ENCODE measurements around the gene THBD.

Gene THBD

DNA sequence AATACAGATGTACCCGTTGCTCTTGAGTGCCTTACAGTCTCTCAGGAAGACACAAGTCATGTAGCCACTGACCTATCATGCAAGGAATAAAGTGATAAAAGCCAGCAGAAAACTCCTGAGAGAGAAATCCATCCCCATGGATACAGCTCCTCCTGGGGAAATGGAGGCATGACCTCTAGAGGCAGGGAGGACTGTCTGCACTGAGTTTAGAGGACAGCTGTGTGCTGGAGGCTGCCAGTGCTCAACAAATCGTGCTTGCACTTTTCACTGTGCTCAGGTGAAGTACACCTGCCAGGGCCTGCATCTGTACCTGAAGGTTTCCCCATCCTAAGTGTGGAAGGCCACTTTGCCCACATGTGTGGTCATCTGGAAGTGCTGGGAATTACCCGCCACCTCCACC, 24.6 kb upstream of the THBD start:
- H3K27me3 Mint-ChIP-seq = no peaks in the 10 kb centered on the region
- H3K27ac Mint-ChIP-seq = no peak overlapping the region
- no peaks in the 10 kb centered on the region for H3K4me1 Mint-ChIP-seq (ENCODE audit: low read depth)
- H3K4me3 Mint-ChIP-seq = no peak overlapping the region
- no peaks in the 10 kb centered on the region for H3K9me3 Mint-ChIP-seq (ENCODE audit: low read depth)
- no peaks in the 10 kb centered on the region for H3K36me3 Mint-ChIP-seq

DNA sequence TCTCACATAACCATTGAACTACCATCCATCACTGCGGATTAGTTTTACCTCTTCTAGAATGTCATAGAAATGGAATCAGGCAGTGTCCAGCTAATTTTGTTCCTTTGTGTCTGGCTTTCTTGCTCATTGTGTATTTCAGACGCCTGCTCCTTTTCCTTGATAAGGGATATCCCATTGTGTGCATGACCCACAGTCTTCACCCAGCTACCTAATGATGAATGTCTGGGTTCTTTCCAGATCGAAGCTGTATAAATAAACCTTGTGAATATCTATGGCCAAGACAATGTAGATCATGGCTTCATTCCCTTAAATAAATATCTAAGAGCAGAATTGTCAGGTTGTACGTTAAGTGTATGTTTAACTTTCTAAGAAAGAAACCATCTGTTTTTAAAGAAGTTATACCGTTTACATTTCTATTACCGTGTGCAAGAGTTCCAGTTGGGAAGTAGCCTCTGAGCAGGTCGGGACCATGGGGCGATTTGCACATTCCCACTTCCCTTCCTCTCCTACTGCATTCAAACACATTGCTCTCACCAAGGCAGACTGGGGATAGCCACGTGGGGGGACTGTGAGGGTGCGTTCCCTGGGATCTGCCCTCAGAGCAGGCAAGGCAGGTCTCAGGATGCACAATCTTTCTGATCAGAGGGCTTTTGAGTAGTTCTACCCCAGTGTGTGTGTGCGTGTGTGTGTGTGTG, 23.6 kb upstream of the THBD start:
- no peaks in the 10 kb centered on the region for H3K36me3 Mint-ChIP-seq
- no peak overlapping the region for H3K27ac Mint-ChIP-seq
- no peaks in the 10 kb centered on the region for H3K4me1 Mint-ChIP-seq (ENCODE audit: low read depth)
- H3K9me3 Mint-ChIP-seq (ENCODE audit: low read depth) = no peaks in the 10 kb centered on the region
- H3K27me3 Mint-ChIP-seq = no peaks in the 10 kb centered on the region
- no peak overlapping the region for H3K4me3 Mint-ChIP-seq

GRCh38 chr20:23071996-23072395, 22.5 kb upstream of the THBD start:
- Mint-ChIP-seq H3K4me3 (no peak overlapping the region), H3K4me1 (ENCODE audit: low read depth) (no peaks in the 10 kb centered on the region), H3K27me3 (no peaks in the 10 kb centered on the region), H3K9me3 (ENCODE audit: low read depth) (no peaks in the 10 kb centered on the region), H3K27ac (no peak overlapping the region), H3K36me3 (no peaks in the 10 kb centered on the region)

DNA sequence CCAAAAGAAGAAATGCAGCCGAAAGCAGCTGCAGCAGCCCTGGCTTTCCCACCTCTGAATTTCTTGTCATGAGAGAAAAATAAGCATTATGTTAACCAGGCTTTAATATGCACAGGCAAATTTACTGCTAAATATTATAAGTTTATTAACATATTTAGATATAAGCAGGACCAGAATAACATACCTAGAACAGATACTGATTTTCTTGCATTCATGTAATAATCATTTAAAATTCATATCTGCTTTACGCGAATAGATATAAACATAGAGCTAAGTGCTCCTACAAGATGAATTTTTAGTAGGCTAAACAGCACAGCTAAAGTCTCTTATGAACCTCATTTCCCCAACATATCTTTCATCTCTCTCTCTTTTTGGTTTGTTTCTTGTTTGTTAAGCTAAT, 21.9 kb upstream of the THBD start:
- Mint-ChIP-seq H3K4me3 (no peak overlapping the region), H3K36me3 (no peaks in the 10 kb centered on the region), H3K4me1 (ENCODE audit: low read depth) (no peaks in the 10 kb centered on the region), H3K9me3 (ENCODE audit: low read depth) (no peaks in the 10 kb centered on the region), H3K27me3 (no peaks in the 10 kb centered on the region), H3K27ac (no peak overlapping the region)

- Mint-ChIP-seq H3K9me3 (ENCODE audit: low read depth) (no peaks in the 10 kb centered on the region), H3K27ac (no peak overlapping the region)
These were observed 19.6 kb upstream of the THBD start for GRCh38 chr20:23069108-23069507.

GRCh38 chr20:23068283-23068682, 18.8 kb upstream of the THBD start:
- Mint-ChIP-seq H3K27me3 (no peaks in the 10 kb centered on the region), H3K36me3 (no peaks in the 10 kb centered on the region), H3K27ac (no peak overlapping the region), H3K4me3 (no peak overlapping the region), H3K9me3 (ENCODE audit: low read depth) (no peaks in the 10 kb centered on the region), H3K4me1 (ENCODE audit: low read depth) (no peaks in the 10 kb centered on the region)

More at GRCh38 chr20:23069108-23069507, 19.6 kb upstream of the THBD start:
- H3K36me3 Mint-ChIP-seq = no peaks in the 10 kb centered on the region
- no peak overlapping the region for H3K4me3 Mint-ChIP-seq
- no peaks in the 10 kb centered on the region for H3K4me1 Mint-ChIP-seq (ENCODE audit: low read depth)
- H3K27me3 Mint-ChIP-seq = no peaks in the 10 kb centered on the region

DNA sequence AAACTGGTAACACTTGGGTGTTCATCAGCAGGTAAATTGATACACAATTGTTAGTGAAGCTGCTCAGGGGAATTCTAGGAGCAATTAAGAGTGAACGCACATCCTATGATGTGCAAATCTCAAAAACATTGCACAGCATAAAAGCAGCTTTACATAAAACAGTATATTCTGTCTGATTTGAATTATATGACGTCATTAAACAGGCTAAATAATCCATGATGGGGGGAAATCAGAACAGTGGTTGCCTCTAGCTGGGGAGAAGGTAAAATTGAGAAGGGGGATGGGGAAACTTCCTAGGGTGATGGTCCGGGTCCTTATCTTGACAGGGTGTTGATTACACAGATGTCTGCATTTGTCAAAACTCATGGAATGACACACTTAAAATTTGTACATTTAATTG, 17.3 kb upstream of the THBD start:
- no peak overlapping the region for H3K4me3 Mint-ChIP-seq
- H3K27me3 Mint-ChIP-seq = no peaks in the 10 kb centered on the region
- no peak overlapping the region for H3K27ac Mint-ChIP-seq
- H3K9me3 Mint-ChIP-seq (ENCODE audit: low read depth) = no peaks in the 10 kb centered on the region
- H3K36me3 Mint-ChIP-seq = no peaks in the 10 kb centered on the region
- H3K4me1 Mint-ChIP-seq (ENCODE audit: low read depth) = no peaks in the 10 kb centered on the region

GRCh38 chr20:23065266-23066201, 16.1 kb upstream of the THBD start:
- no peak overlapping the region for H3K4me3 Mint-ChIP-seq
- no peaks in the 10 kb centered on the region for H3K4me1 Mint-ChIP-seq (ENCODE audit: low read depth)
- no peaks in the 10 kb centered on the region for H3K9me3 Mint-ChIP-seq (ENCODE audit: low read depth)
- H3K27me3 Mint-ChIP-seq = no peaks in the 10 kb centered on the region
- no peaks in the 10 kb centered on the region for H3K36me3 Mint-ChIP-seq
- no peak overlapping the region for H3K27ac Mint-ChIP-seq

DNA sequence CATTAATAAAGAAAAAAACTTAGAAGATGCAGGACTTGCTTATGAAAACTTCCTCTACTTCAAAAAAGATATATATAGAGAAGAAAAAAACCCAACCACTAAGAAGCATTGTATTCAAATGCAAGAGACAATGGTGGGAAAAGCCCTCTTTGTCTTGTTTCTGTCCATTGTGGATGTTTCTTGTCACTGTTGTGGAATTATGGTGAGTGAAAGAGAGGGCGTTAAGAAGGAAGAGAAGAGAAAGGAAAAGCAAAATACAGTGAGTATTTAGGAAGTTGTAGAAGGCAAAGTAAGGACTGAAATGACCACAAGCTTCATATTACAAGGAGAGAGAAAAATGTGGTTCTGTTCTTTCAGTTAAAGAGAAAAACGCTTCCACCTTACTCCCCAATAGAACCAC, 14.1 kb upstream of the THBD start:
- H3K9me3 Mint-ChIP-seq (ENCODE audit: low read depth) = no peaks in the 10 kb centered on the region
- H3K4me3 Mint-ChIP-seq = no peak overlapping the region
- no peaks in the 10 kb centered on the region for H3K4me1 Mint-ChIP-seq (ENCODE audit: low read depth)
- H3K36me3 Mint-ChIP-seq = no peaks in the 10 kb centered on the region
- H3K27me3 Mint-ChIP-seq = no peaks in the 10 kb centered on the region
- no peak overlapping the region for H3K27ac Mint-ChIP-seq

GRCh38 chr20:23063168-23063567, 13.7 kb upstream of the THBD start:
- H3K9me3 Mint-ChIP-seq (ENCODE audit: low read depth) = no peaks in the 10 kb centered on the region
- no peak overlapping the region for H3K4me3 Mint-ChIP-seq
- H3K27me3 Mint-ChIP-seq = no peaks in the 10 kb centered on the region
- no peaks in the 10 kb centered on the region for H3K36me3 Mint-ChIP-seq
- H3K27ac Mint-ChIP-seq = no peak overlapping the region
- H3K4me1 Mint-ChIP-seq (ENCODE audit: low read depth) = no peaks in the 10 kb centered on the region

DNA sequence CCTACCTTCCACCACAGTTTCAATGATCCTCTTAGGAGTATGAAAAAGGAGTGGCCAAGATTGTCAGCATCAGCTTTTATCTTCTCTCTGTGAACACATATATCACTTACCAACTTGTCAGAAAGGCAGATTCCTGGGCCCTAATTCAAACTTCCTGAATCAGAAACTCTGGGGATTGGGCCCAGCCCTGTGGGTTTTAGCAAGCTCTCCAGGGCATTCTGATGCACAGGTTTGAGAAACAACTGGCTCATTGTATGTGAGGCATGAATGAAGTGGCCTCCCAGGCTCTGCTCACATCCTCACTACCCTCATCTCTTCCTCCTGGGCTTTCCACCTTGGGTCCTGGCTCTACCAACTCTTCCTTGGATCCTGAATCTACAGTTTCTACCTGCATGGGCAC, 13.2 kb upstream of the THBD start:
- no peak overlapping the region for H3K4me3 Mint-ChIP-seq
- no peaks in the 10 kb centered on the region for H3K4me1 Mint-ChIP-seq (ENCODE audit: low read depth)
- H3K9me3 Mint-ChIP-seq (ENCODE audit: low read depth) = no peaks in the 10 kb centered on the region
- H3K27ac Mint-ChIP-seq = no peak overlapping the region
- H3K36me3 Mint-ChIP-seq = no peaks in the 10 kb centered on the region
- no peaks in the 10 kb centered on the region for H3K27me3 Mint-ChIP-seq

DNA sequence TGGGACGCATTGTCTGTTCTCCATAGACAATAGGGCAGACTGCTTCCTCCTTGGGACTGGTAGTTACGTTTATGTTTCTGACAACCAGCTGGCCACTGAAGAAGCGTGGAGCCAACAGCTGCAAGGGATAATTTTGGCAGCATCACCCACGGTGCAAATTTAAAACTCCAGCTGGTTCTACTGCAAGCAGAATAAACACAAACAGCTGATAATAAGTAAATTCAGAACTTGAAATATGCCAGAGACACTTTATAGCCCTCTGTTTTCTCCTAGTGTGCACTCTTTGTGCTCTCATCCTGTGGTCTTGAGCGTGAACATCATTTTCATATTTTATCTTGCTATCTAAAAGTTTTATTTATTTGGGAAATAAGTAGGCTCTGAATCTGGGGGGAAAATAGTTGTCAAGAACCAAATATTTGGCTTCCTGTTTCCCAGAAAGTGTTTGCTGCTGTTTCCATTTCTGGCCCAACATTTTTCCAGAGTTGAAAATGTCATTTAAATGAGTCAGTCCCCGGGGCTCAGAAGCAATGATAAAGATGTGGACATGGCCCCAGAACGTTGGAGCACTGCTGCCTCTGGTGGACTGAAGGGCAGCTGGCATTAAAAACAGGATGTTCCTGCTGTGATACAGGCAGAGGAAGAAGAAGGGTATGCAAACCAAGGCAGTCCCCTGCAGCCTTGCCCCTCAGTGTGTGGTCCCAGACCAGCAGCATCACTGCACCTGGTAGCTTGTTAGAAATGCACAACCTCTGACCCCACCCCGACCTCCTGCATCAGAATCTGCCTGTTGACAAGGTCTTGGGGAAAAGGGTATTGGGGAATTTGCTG, 12.5 kb upstream of the THBD start:
- Mint-ChIP-seq H3K4me1 (ENCODE audit: low read depth) (no peaks in the 10 kb centered on the region), H3K4me3 (no peak overlapping the region), H3K27ac (no peak overlapping the region), H3K27me3 (no peaks in the 10 kb centered on the region), H3K36me3 (no peaks in the 10 kb centered on the region), H3K9me3 (ENCODE audit: low read depth) (no peaks in the 10 kb centered on the region)

GRCh38 chr20:23061262-23061661, 11.8 kb upstream of the THBD start:
- peaks cover 4% of the 10 kb centered on the region for H3K9me3 Mint-ChIP-seq (ENCODE audit: low read depth)
- no peak overlapping the region for H3K4me3 Mint-ChIP-seq
- no peaks in the 10 kb centered on the region for H3K4me1 Mint-ChIP-seq (ENCODE audit: low read depth)
- no peak overlapping the region for H3K27ac Mint-ChIP-seq
- no peaks in the 10 kb centered on the region for H3K27me3 Mint-ChIP-seq
- no peaks in the 10 kb centered on the region for H3K36me3 Mint-ChIP-seq

DNA sequence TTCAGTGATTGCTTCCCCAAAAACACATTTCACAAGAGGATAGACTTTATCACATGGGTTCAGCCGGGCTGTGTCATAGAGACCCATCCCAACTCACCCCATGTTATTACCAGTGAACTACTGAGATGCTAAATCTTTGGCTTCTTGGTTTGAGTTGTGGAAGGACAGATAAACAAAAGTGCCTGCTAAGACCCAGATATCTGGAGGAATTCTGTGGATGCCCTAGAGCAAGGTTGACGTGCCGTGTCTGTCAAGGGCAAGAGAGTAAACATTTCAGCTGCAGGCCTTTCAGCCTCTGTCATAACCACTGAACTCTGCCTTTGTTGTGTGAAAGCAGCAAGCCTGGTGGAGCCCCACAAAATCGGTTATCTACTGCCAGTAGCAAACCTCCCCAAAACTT, 11.2 kb upstream of the THBD start:
- H3K4me1 Mint-ChIP-seq (ENCODE audit: low read depth) = no peaks in the 10 kb centered on the region
- H3K27me3 Mint-ChIP-seq = no peaks in the 10 kb centered on the region
- no peaks in the 10 kb centered on the region for H3K36me3 Mint-ChIP-seq
- H3K27ac Mint-ChIP-seq = no peak overlapping the region
- H3K4me3 Mint-ChIP-seq = no peak overlapping the region
- H3K9me3 Mint-ChIP-seq (ENCODE audit: low read depth) = peaks cover 4% of the 10 kb centered on the region

DNA sequence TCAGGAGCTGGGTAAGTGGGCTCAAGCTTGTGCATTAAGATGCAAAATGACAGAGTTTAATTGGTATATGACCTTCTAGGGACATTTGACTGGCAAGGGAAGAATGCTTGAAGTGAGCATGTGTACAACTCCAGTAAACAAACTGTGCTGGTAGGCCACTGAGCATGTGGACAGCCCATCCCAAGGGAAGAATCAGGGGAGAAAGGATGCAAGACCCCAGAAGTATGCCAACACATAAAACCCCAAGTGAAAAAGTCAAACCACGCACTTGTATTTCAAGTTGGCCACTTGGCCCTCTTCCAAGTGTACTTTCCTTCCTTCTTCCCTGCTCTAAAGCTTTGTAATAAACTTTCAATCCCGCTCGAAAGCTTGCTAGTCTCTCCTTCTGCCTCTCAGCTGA, 10.4 kb upstream of the THBD start:
- H3K4me1 Mint-ChIP-seq (ENCODE audit: low read depth) = no peaks in the 10 kb centered on the region

More for the DNA sequence above, 10.4 kb upstream of the THBD start:
- H3K36me3 Mint-ChIP-seq = no peaks in the 10 kb centered on the region
- no peak overlapping the region for H3K4me3 Mint-ChIP-seq
- peaks cover 4% of the 10 kb centered on the region for H3K9me3 Mint-ChIP-seq (ENCODE audit: low read depth)
- H3K27ac Mint-ChIP-seq = no peak overlapping the region
- no peaks in the 10 kb centered on the region for H3K27me3 Mint-ChIP-seq

Data from activated naive CD8-positive, alpha-beta T cell (primary cell).